Measurements from ENCODE around the gene DENND11. TPM values are rescaled to one million over a fixed set of nuclear protein-coding genes. Genes with fewer than 3 reads are reported as not detected.
"Not testable (repeated sequence)": the region's sequence is repeated elsewhere in the genome, so short reads cannot be mapped to it uniquely, and the experiment has no call there.

DENND11 gene
- total RNA-seq, 4 donors from 2014 or later: 34.1 to 57.5 (median 45.3) TPM

DNA sequence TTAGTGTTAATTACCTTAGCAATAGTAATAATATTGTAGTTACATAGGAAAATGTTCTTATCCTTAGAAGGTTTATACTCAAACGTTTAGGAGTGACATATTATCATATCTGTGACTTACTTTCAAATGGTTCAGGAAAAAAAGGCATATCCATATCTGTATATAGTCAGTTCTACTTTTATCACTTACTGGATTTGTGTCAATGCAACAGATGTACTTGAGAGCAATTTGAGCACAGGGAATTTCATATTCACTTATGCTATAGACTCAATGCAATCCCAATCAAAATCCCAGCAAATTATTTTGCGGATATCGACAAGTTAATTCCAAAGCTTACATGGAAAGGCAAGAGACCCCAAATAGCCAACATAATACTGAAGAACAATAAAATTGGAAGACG, 10.0 kb downstream of the DENND11 start:
- H3K27me3 ChIP-seq: no peaks in the 10 kb centered on the region
- no peak for TF ChIP-seq POLR2A (IDR thresholded peaks at IDR 0.05)
- TF ChIP-seq, protein P1, sequence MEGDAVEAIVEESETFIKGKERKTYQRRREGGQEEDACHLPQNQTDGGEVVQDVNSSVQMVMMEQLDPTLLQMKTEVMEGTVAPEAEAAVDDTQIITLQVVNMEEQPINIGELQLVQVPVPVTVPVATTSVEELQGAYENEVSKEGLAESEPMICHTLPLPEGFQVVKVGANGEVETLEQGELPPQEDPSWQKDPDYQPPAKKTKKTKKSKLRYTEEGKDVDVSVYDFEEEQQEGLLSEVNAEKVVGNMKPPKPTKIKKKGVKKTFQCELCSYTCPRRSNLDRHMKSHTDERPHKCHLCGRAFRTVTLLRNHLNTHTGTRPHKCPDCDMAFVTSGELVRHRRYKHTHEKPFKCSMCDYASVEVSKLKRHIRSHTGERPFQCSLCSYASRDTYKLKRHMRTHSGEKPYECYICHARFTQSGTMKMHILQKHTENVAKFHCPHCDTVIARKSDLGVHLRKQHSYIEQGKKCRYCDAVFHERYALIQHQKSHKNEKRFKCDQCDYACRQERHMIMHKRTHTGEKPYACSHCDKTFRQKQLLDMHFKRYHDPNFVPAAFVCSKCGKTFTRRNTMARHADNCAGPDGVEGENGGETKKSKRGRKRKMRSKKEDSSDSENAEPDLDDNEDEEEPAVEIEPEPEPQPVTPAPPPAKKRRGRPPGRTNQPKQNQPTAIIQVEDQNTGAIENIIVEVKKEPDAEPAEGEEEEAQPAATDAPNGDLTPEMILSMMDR (IDR thresholded peaks at IDR 0.05): no peak
- no peaks in the 10 kb centered on the region for H3K36me3 ChIP-seq
- no peak overlapping the region for H3K4me3 ChIP-seq (replicated peaks in 1 of 3)
- DNase-seq: no peak
- H3K4me1 ChIP-seq: peaks cover 11 to 19% of the 10 kb centered on the region in 2 donors
- whole genome bisulfite sequencing, 2 donors: 89 to 90% methylated on average over 4 of the region's 4 CpGs
- H3K27ac ChIP-seq: no peak overlapping the region
- no peaks in the 10 kb centered on the region for H3K9me3 ChIP-seq
- intact Hi-C loops (cut with DNase I): no loop called here

DNA sequence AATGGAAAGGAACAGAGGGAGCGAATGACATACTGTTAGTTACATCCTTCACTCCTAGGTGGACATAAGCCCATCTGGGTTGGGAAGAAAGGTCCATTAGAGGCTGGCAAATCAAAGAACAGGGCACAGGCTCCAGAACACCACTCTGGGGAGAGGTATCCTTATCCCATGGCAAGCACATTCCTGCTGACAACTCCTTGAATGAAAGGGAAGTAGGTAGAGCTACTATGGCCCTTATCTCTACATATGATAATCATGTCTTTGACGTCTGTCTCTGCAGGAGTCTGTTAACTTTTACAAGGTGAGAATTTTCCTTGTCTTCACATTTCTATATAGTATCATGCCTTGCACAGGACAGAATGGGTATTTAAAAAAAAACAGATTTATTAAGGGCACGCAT, 10.4 kb downstream of the DENND11 start:
- intact Hi-C loops (cut with DNase I): no loop called here
- no peaks in the 10 kb centered on the region for H3K36me3 ChIP-seq
- H3K27ac ChIP-seq: no peak overlapping the region
- TF ChIP-seq, protein P1 (IDR thresholded peaks at IDR 0.05): no peak
- TF ChIP-seq POLR2A (IDR thresholded peaks at IDR 0.05): no peak
- DNase-seq: no peak
- H3K4me3 ChIP-seq (replicated peaks in 1 of 3): no peak overlapping the region
- H3K4me1 ChIP-seq: peaks cover 9 to 16% of the 10 kb centered on the region in 2 donors
- no peaks in the 10 kb centered on the region for H3K27me3 ChIP-seq
- 91 to 96% methylated on average over 3 of the region's 3 CpGs for WGBS, 2 donors
- no peaks in the 10 kb centered on the region for H3K9me3 ChIP-seq

DNA sequence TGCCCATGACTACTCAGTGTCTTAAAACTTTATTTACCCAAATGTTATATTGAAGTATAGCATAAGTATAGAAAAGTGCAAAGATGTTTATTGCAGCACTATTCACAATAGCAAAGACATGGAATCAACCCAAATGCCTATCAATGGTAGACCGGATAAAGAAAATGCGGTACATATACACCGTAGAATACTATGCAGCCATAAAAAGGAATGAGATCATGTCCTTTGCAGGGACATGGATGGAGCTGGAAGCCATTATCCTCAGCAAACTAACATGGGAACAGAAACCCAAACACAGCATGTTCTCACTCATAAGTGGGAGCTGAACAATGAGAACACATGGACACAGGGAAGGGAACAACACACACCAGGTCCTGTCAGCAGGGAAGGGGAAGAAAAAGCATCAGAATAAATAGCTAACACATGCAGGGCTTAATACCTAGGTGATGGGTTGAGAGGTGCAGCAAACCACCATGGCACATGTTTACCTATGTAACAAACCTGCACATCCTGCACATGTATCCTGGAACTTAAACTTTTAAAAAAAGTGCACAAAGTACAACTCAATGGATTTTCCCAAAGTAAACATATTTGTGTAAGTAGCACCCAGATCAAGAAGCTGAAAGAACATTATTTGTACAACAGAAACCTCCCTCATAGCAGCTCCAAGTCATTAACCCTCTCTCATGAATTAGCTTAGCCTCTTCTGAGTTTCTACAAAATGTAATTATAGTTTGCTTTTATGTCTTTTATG, 12.7 kb downstream of the DENND11 start:
- H3K36me3 ChIP-seq; H3K4me1 ChIP-seq; DNase-seq; H3K9me3 ChIP-seq; H3K27me3 ChIP-seq; intact Hi-C loops (cut with DNase I); H3K4me3 ChIP-seq (replicated peaks in 1 of 3); H3K27ac ChIP-seq: not testable (repeated sequence)
- 96 to 99% methylated on average over 3 of the region's 3 CpGs for WGBS, 2 donors

DNA sequence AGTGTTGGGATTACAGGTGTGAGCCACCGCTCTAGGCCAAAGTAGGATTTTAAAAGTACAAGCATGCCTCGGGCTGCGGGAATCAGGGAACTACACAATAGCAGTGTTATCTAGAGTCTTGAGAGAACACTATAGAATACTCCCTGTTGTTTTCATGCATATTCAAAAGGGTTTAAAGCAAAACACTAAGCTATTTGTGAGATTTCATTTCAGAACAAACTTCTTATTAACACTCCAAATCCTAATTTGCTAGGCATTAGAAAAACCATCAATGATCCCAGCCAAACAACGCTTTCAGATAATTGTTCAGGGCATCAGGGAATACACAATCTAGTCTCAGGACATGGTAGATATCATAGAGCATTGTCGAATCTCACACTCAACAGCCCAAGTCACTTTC, 13.9 kb downstream of the DENND11 start:
- peaks cover 0 to 10% of the 10 kb centered on the region in 2 donors for H3K36me3 ChIP-seq
- no peaks in the 10 kb centered on the region for H3K27me3 ChIP-seq
- intact Hi-C loops (cut with DNase I): no loop called here
- peaks cover 0 to 4% of the 10 kb centered on the region in 2 donors for H3K4me1 ChIP-seq
- H3K9me3 ChIP-seq: no peaks in the 10 kb centered on the region
- WGBS, 2 donors: 96 to 98% methylated on average over 5 of the region's 5 CpGs
- H3K4me3 ChIP-seq (replicated peaks in 1 of 3): no peak overlapping the region
- no peak overlapping the region for H3K27ac ChIP-seq
- TF ChIP-seq POLR2A (IDR thresholded peaks at IDR 0.05): no peak
- TF ChIP-seq, protein P1 (IDR thresholded peaks at IDR 0.05): no peak
- DNase-seq: no peak

DNA sequence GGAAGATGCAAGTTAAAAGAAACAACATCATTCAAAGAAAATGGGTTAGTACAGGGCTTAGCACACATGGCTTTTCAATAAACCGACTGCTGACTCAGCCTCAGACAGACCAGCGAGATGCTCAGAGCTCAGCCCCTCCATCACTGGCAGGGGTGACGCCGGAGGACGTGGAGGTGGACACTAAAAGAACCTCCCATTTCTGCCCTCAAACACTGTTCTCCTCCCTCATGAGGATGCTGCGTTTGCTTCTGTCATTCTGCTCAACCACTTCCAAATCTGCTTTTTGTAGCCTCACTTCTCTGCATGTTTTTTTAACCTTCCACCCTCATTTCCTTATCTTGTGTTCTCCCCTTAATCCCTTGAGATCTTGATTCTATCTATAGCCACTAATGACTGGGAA, 15.3 kb downstream of the DENND11 start:
- WGBS, 2 donors: 68 to 70% methylated on average over 6 of the region's 6 CpGs
- Histone ChIP-seq H3K27ac (no peak overlapping the region), H3K4me3 (replicated peaks in 1 of 3) (no peak overlapping the region), H3K9me3 (no peaks in the 10 kb centered on the region), H3K36me3 (peaks cover 0 to 18% of the 10 kb centered on the region in 2 donors), H3K4me1 (peaks cover 0 to 4% of the 10 kb centered on the region in 2 donors), H3K27me3 (no peaks in the 10 kb centered on the region)
- no peak for DNase-seq
- TF ChIP-seq, protein P1 (IDR thresholded peaks at IDR 0.05): no peak
- intact Hi-C loops (cut with DNase I): no loop called here
